K562 (cell line): ENCODE measurements around the gene PYROXD2. TPM values are rescaled to one million over a fixed set of nuclear protein-coding genes. Genes with fewer than 3 reads are reported as not detected.

Experiments
- C11orf30 ChIP-seq: fragments of 450-650 bp; IDR thresholded peaks from 2 replicates; pipeline ENCODE4 v1.6.1; 2016; ENCODE audit warnings: low read depth, mild to moderate bottlenecking
- CREB1 ChIP-seq, 2 experiments: sonication (generic) in 1 of 2; formaldehyde crosslinking in 1 of 2; IDR thresholded peaks; 2 replicates each; pipeline versions ENCODE4 v1.6.1 to v1.8.0; 2012 to 2022; ENCODE audit warnings: inconsistent platforms in 1 of 2, mild to moderate bottlenecking in 1 of 2, missing genetic modification reagents in 1 of 2, moderate library complexity in 1 of 2
- CREBBP ChIP-seq: IDR thresholded peaks from one replicate; pipeline ENCODE4 v1.6.1; 2012; ENCODE audit warnings: low read depth, mild to moderate bottlenecking, control low read depth, inconsistent platforms, low read length
- GTF2E2 ChIP-seq: fragments of 200-800 bp; sonication (Bioruptor generic); IDR thresholded peaks from 2 replicates; pipeline ENCODE4 v1.6.1; 2016; ENCODE audit warnings: missing genetic modification characterization, missing compliant biosample characterization
- KDM2B ChIP-seq: fragments of 250-450 bp; sonication (Bioruptor Pico); IDR thresholded peaks from 2 replicates; pipeline ENCODE4 v1.8.0; 2021; ENCODE audit warnings: mild to moderate bottlenecking, moderate library complexity
- MTA1 ChIP-seq: fragments of 450-650 bp; IDR thresholded peaks from 2 replicates; pipeline ENCODE4 v1.6.1; 2017; ENCODE audit warnings: borderline replicate concordance
- RBM39 ChIP-seq: fragments of 200-400 bp; formaldehyde crosslinking; optimal IDR thresholded peaks from 2 replicates; pipeline ENCODE3; 2018; ENCODE audit warnings: low read depth, low read length
- SETDB1 ChIP-seq: IDR thresholded peaks from one replicate; pipeline ENCODE4 v1.6.1; 2012; ENCODE audit warnings: low read length, control low read depth, inconsistent platforms
- ZNF232 ChIP-seq: sonication (generic); formaldehyde crosslinking; IDR thresholded peaks from 2 replicates; pipeline ENCODE4 v1.8.0; 2022; ENCODE audit warnings: mild to moderate bottlenecking, missing genetic modification reagents
- ZNF57 ChIP-seq: fragments of 450-650 bp; formaldehyde crosslinking; IDR thresholded peaks from 2 replicates; pipeline ENCODE4 v1.4.0; 2020; ENCODE audit warnings: mild to moderate bottlenecking, moderate library complexity
- polyA plus RNA-seq, 8 experiments: library from polyadenylated mRNA; depleted of rRNA in 4 of 8; stranded (reverse) in 5 of 8; unstranded in 3 of 8; fragments of >200 nt; fragmentation: Nextera tagmentation in 2 of 8; fragmentation: Illumina TruSeq in 1 of 8; extraction: Ambion mirVana in 2 of 8; extraction: Trizol in 1 of 8; gene quantifications; 2 replicates each; pipeline versions ENCODE4 v1.2.1 to v1.2.3, GENCODE V29; 2011 to 2014; ENCODE audit warnings: inconsistent platforms in 1 of 8, missing spikeins in 1 of 8
- total RNA-seq, 7 experiments: library from RNA; depleted of rRNA in 6 of 7; stranded (reverse); fragments of >200 nt in 6 of 7; fragmentation: Illumina TruSeq in 2 of 7; extraction: Trizol in 2 of 7; gene quantifications; 2 replicates each; pipeline versions ENCODE4 v1.2.1 to v1.2.3, GENCODE V29; 2011 to 2021; ENCODE audit warnings: low replicate concordance in 1 of 7
- TF ChIP-seq, protein P1 (sequence below): fragments of 250-450 bp; sonication (Bioruptor Pico); IDR thresholded peaks from 2 replicates; pipeline ENCODE4 v1.9.0; 2021; ENCODE audit warnings: mild to moderate bottlenecking, inconsistent platforms
- TF ChIP-seq, protein P2 (sequence below): fragments of 450-650 bp; IDR thresholded peaks from 2 replicates; pipeline ENCODE4 v1.6.1; 2016; ENCODE audit warnings: mild to moderate bottlenecking, moderate library complexity
- TF ChIP-seq, protein P3 (sequence below): sonication (generic); formaldehyde crosslinking; IDR thresholded peaks from 2 replicates; pipeline ENCODE4 v1.8.0; 2022; ENCODE audit warnings: missing genetic modification reagents, mild to moderate bottlenecking, moderate library complexity, borderline replicate concordance

PYROXD2 gene
- total and polyA plus RNA-seq, 9 of the 15 experiments (the other 6 are each of a cell fraction or from before 2014, with no cell fraction given), result 0.14 to 1.4 (median 0.58) TPM

DNA sequence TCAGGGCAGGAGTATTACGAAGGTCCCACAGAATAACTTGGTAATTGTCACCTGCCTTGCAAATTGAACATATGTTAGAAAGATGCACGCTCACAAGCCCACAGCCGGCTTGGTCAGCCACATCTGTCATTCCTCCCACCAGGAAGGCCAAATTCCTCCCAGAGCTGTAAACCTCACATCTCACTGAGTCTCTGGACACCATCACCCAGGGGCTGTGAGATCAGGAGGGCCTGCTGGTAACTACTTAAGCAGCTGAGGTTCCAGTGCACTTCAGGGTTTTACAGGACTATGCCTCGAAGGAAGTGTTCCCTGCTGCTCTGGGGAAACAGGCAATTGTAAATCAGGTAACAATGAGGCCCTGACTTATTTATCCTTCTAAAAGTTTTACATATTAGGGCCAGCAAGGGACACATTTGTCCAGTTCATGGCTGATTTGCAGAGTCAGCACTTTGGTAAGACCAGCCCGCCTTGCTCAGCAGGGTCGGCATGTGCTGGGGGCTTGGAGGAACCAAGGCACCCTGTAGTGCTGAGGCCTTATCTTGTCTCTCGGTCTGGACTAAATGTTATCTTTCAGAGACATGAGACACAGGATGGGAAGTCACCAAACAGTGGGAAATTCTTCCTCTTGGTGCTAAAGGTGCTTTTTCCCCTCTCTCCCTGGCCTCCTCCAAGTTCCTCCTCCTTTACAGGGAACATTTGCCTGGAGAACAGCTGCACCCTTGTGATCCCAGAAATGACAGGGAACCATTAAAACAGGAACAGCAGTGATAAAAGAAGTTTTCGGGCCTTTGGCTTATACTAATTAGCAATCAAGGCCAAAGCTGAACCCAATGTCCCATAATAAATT lies 34.3 kb downstream of the PYROXD2 start (continued):
- TF ChIP-seq RBM39 (no peak), SETDB1 (no peak), GTF2E2 (no peak), C11orf30 (peak; percentile 96), KDM2B (CRISPR knock-in tag) (no peak), MTA1 (no peak), ZNF232 (CRISPR knock-in tag) (no peak), CREBBP (no peak), ZNF57 (CRISPR knock-in tag) (no peak), CREB1 (IDR thresholded peaks at IDR 0.05) (no peak), CREB1 (CRISPR knock-in tag; IDR thresholded peaks at IDR 0.05) (no peak)
- TF ChIP-seq, protein P1, sequence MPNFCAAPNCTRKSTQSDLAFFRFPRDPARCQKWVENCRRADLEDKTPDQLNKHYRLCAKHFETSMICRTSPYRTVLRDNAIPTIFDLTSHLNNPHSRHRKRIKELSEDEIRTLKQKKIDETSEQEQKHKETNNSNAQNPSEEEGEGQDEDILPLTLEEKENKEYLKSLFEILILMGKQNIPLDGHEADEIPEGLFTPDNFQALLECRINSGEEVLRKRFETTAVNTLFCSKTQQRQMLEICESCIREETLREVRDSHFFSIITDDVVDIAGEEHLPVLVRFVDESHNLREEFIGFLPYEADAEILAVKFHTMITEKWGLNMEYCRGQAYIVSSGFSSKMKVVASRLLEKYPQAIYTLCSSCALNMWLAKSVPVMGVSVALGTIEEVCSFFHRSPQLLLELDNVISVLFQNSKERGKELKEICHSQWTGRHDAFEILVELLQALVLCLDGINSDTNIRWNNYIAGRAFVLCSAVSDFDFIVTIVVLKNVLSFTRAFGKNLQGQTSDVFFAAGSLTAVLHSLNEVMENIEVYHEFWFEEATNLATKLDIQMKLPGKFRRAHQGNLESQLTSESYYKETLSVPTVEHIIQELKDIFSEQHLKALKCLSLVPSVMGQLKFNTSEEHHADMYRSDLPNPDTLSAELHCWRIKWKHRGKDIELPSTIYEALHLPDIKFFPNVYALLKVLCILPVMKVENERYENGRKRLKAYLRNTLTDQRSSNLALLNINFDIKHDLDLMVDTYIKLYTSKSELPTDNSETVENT (CRISPR knock-in tag), result no peak
- TF ChIP-seq, protein P2, sequence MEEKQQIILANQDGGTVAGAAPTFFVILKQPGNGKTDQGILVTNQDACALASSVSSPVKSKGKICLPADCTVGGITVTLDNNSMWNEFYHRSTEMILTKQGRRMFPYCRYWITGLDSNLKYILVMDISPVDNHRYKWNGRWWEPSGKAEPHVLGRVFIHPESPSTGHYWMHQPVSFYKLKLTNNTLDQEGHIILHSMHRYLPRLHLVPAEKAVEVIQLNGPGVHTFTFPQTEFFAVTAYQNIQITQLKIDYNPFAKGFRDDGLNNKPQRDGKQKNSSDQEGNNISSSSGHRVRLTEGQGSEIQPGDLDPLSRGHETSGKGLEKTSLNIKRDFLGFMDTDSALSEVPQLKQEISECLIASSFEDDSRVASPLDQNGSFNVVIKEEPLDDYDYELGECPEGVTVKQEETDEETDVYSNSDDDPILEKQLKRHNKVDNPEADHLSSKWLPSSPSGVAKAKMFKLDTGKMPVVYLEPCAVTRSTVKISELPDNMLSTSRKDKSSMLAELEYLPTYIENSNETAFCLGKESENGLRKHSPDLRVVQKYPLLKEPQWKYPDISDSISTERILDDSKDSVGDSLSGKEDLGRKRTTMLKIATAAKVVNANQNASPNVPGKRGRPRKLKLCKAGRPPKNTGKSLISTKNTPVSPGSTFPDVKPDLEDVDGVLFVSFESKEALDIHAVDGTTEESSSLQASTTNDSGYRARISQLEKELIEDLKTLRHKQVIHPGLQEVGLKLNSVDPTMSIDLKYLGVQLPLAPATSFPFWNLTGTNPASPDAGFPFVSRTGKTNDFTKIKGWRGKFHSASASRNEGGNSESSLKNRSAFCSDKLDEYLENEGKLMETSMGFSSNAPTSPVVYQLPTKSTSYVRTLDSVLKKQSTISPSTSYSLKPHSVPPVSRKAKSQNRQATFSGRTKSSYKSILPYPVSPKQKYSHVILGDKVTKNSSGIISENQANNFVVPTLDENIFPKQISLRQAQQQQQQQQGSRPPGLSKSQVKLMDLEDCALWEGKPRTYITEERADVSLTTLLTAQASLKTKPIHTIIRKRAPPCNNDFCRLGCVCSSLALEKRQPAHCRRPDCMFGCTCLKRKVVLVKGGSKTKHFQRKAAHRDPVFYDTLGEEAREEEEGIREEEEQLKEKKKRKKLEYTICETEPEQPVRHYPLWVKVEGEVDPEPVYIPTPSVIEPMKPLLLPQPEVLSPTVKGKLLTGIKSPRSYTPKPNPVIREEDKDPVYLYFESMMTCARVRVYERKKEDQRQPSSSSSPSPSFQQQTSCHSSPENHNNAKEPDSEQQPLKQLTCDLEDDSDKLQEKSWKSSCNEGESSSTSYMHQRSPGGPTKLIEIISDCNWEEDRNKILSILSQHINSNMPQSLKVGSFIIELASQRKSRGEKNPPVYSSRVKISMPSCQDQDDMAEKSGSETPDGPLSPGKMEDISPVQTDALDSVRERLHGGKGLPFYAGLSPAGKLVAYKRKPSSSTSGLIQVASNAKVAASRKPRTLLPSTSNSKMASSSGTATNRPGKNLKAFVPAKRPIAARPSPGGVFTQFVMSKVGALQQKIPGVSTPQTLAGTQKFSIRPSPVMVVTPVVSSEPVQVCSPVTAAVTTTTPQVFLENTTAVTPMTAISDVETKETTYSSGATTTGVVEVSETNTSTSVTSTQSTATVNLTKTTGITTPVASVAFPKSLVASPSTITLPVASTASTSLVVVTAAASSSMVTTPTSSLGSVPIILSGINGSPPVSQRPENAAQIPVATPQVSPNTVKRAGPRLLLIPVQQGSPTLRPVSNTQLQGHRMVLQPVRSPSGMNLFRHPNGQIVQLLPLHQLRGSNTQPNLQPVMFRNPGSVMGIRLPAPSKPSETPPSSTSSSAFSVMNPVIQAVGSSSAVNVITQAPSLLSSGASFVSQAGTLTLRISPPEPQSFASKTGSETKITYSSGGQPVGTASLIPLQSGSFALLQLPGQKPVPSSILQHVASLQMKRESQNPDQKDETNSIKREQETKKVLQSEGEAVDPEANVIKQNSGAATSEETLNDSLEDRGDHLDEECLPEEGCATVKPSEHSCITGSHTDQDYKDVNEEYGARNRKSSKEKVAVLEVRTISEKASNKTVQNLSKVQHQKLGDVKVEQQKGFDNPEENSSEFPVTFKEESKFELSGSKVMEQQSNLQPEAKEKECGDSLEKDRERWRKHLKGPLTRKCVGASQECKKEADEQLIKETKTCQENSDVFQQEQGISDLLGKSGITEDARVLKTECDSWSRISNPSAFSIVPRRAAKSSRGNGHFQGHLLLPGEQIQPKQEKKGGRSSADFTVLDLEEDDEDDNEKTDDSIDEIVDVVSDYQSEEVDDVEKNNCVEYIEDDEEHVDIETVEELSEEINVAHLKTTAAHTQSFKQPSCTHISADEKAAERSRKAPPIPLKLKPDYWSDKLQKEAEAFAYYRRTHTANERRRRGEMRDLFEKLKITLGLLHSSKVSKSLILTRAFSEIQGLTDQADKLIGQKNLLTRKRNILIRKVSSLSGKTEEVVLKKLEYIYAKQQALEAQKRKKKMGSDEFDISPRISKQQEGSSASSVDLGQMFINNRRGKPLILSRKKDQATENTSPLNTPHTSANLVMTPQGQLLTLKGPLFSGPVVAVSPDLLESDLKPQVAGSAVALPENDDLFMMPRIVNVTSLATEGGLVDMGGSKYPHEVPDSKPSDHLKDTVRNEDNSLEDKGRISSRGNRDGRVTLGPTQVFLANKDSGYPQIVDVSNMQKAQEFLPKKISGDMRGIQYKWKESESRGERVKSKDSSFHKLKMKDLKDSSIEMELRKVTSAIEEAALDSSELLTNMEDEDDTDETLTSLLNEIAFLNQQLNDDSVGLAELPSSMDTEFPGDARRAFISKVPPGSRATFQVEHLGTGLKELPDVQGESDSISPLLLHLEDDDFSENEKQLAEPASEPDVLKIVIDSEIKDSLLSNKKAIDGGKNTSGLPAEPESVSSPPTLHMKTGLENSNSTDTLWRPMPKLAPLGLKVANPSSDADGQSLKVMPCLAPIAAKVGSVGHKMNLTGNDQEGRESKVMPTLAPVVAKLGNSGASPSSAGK, result no peak
- TF ChIP-seq, protein P3, sequence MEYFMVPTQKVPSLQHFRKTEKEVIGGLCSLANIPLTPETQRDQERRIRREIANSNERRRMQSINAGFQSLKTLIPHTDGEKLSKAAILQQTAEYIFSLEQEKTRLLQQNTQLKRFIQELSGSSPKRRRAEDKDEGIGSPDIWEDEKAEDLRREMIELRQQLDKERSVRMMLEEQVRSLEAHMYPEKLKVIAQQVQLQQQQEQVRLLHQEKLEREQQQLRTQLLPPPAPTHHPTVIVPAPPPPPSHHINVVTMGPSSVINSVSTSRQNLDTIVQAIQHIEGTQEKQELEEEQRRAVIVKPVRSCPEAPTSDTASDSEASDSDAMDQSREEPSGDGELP, result no peak
